NCI-H82 treated with DMSO at 0.1 percent for 48 hours (cell line): ENCODE results near the gene USP46.

Source experiments
- DNase-seq: peaks from one replicate; lab custom pipeline; 2025; ENCODE audit not compliant: unreplicated experiment; lab: John Stamatoyannopoulos, UW

The USP46 gene

DNA sequence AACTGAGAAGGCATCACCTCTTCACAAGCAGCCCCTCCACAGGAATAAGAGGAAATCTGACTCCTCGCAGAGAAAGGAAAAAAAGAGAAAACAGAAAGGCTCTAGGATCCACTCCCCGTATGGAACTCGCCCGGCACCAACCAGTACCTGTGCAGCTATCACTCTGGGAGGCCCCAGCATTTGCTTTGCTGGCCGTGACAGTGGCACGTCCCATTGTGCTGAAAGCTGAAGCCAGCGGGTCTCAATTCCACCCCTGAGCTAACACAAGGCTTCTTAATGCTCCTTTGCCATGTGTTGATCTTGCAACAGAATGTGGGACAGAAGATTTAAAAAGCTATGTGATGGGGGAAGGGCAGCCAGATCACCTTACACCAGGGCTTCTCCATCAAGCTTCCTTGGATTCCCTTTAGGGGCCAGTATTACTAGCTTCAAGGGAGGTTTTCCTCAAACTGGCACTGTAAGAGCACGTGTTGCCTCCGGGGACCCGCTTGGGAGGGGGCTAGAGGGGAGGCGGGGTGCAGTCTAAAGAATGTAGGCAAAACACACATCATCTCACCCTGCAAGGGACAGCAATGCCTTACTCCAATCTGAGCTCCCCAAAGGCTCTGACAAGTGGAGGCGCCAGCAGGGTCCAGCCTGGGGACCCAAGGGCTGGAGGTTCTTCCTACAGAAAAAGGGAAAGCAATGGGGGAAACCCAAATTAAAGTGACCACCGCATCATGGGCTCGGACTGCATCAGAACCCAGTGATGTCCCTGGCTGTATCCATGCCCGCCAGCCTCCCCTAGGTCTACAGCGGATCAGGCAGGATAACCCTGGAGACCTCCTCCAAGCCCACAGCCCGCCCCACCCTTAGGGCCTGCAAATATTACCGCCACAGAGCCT, 1.2 kb downstream of the USP46 start:
- no peak for DNase-seq

DNA sequence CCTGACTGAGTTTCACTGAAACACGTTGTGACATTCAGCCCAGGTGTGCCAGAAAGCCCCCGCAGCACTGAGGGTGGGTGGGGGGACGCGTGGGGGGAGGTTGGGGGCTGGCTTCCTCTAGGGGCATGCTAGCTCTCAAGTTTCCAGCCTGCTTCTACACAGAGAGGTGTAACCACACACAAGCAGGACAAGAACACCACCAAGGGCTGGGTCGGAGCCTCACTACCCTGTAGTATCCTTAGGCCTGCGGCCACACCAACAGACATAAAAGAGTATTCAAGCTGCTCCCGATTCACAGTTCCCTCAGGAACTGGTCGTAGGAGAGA, 1.8 kb downstream of the USP46 start:
- DNase-seq = no peak

DNA sequence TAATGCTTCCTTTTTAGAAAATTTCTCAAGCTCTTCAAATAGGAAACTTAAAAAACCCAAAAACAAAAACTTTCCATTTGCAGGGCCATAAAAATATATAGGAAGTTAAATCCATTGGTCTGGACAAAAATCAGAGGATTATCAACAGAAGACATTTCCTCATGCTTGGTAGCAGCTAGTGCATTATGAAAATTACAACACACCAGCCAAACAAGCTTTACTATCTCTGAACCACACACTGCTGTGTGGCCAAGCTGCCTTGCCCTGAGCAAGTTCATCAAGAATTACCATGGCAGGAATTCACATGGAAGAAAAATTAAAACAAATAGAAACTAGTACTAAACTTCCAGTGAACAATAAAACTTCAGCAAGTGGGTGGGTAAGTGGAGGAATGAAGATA, 3.6 kb downstream of the USP46 start:
- no peak for DNase-seq

DNA sequence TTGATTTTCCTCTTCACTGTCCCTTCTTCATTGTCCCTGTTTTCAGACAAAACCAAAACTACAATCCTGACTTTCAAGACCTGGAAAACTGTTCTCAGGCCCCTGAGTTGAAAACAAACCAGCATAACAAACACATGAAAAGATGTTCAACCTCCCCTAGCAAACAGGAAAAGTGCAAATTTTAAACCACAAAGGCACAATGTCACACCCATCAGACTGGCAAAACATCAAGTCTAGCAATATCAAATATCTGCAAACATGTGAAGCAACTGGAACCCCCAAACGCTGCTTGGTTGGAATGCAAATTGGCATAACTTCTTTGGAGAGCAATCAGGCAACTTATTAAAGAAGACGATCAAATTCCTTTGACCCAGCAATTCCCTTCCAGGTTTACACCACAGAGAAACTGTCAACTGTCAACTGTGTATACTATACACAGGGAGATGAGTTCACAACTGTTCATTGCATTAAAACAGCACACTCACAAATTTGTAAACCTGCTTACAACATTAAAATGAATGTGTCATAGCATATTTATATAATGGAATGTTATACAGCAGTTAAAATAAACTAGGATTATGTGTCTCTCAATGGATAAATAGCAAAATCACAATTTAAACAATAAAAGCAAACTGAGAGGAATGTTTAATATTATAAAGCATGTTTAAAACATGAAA, 7.0 kb downstream of the USP46 start:
- DNase-seq = no peak

DNA sequence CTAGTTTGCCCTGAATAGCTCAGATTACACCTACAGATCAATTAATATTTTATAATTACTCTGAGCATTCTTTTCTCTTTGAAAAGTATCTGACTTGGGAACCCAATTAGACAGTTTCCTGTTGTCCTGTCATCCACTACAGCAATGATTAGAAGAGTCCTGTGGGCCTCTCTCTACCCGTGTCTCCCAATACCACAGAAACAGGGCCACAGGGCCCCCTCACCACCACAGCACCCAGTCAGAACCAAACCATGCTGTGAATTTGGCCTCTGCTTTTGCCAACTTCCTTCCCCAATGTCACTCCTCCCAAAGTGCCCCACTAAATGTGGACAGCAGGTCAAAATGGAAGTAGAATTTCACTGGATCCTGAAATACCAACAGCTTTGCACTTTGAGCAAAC, 10.3 kb downstream of the USP46 start:
- no peak for DNase-seq

DNA sequence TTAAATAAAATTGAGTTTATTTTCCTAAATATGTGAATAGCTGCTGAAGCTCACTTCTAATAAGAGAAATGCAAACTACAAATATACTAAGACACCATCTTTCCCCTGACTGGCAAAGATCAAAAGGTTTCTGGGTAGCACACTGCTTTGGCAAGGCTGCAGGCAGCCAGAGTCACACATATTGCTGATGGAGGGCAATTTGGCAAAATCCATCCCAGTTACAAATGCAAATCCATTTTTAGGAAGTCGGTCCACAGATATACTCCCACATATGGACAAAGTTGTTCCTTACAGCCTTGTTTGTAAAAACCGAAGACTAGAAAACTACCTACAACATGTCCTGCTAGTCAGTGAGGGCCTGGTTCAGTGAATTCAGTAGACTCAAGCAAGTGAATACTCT, 12.4 kb downstream of the USP46 start:
- no peak for DNase-seq

DNA sequence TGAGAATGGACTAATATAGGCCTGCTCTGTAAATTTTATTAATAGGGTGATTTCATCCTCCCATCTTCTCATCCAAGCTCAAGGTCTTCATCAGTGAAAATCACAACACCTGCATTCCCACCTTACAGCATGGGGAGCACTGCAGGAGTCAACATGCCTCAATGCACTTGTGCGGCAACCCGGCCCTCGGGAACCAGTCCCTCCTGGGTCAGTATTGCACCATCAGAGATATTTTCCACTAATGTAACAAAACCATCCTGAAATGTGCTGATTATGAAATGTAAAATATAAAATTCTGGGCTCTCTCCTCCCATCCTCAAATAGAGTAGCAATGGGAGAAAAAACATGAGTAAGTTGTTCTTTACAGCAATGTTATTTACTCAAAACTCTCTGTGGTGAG, 13.0 kb downstream of the USP46 start:
- no peak for DNase-seq

DNA sequence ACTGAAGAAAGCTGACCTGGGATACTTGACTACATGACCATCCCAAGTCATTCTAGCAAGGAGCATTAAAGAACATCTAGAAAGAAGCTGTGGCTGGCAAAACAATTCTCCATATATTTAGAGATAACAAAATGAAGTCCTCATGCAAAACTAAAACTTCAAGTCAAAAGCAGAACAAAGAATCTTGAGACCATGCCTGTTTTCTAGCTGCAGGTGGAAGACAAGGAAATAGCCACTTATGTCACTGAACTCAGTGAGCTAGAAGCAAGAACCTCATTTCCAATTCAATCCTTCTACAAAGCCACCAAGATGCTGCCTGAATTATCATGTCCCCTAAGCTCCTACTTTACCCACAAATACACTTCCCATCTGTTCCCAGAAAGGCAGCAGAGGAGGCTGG, 13.8 kb downstream of the USP46 start:
- no peak for DNase-seq

DNA sequence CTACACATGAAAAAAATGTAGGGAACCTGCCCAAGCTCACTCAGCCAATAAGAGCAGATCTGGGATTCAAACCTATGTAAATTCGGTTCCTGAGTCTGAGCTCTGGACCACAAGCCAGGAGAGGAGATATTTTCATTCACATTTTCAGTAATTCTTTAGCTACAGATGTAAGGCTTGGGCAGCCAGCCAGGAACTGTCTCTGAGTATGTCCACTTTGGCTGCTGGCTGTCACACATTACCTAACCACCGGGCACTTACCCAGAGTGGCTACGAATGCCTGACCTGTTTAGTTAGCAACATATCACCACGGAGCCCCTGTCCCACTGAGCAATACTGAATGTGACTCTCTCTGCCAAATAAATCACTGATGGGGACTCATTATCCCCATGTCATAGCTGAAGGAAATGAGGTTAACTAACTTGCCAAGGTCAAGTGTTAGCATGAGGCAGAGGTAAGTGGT, 15.3 kb downstream of the USP46 start:
- DNase-seq = no peak

DNA sequence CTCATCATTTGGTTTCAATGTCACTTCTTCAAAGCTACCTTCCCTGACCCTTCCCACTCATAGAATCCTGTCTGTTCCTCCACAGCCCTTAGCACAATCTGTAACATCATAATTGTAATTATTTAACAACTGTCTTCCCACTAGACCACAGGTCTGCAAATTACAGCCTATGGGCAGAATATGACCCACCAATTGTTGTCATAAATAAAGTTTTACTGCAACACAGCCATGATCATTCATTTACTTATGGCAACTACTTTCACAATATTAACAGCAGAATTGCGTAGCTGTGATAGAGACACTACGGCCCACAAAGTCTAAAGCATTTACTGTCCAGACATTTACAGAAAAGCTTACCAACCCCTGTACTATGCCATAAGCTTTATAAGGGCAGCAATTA, 15.9 kb downstream of the USP46 start:
- DNase-seq = no peak

DNA sequence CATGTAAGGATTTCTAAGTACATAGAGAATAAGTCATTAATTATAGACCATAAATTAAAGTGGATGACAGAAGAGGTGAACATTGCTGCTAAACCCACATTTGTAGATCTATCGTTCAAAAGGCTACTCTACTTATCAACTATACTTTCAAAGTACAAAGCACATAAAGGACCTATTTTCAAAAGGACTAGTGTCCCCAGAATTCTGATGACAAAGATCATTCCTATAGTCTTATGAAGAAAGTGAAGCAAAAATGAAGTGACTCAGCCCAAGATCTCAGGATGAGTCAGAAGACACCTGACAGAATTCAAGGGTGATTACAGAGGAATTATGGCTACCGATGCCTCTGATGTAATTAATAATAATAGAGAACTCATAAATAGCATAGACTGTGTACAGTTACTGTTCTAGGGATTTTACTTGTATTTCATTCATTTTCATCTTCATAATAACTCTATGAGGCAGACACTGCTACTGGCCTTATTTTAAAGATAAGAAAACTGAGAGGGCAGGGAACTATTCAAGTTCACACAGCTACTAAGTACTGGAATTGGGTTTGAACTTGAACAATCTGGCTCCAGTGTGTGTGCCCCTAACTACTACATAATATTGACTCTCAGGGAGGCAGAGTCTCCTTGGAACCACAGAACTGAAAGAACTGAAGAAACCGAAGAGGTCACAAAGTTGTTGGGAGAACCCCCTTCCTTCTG, 17.1 kb downstream of the USP46 start:
- DNase-seq = no peak

DNA sequence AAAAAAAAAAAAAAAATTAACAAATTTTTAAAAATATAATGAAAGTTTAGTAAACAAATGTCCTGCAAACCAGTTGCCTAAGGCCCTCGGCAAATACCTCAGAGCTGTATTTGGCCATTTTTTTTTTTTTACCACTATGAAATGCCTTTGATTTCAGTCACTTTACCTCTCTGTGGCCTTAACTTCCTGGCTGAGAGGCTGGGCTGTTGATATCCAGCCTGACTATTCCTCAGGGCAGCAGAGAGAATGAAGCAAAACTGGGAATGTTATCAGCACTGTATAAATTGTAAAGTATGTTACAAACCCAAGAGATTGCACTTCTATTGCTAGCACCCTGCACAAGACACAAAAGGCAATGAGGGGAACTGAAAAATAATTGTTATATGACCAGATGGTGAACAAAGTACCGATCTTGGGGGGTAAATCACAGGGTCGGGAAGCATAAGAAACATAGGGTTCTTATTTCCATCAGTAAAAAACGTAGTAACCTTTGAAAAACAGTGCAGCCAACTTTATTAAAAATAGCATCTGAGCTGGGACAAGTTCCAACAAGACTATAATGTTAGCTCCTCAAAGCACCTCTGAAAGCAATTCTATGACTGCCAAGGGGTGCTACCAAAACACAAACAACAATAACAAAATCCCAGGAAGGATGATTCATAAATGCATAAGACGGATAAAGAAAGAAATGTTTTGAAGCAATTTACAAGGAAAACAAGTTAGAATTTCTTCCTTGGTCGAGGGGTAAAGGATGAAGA, 18.1 kb downstream of the USP46 start:
- DNase-seq = no peak

DNA sequence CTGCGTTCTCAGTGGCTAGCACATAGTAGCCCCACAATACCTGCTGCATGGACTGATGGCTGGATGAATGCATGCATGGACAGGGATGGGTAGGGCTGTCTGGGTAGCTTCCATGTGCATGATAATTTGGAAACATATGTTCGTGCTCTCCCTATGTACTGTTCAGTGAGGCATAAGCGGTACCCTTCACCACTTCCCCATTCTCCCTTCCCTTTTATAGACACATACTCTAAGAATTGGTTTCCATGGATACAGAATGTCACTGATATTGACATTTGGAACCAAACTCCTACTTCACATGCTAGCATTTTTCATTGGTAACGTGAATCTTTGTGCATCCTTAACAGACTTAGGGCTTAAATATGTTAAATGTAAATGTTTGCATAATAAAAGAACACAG, 20.4 kb downstream of the USP46 start:
- DNase-seq = no peak

DNA sequence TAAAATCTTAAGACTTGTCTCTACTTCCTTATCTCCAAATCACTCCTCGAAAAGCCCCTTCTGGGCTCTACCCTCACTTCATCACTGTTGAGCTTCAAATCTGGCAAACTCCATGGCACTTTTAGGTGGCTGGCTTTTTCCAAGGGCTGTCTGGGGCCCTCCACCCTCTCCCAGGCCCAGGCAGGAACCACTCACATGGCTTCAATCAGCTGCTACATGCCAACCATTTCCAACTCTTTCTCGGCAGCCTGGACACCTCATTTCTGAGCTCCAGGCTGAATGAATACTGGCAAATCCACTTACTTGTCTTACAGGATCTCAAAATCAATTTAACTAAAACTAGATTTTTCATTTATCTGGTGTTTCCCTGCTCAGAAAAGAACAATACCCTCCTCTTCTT, 22.0 kb downstream of the USP46 start:
- no peak for DNase-seq

DNA sequence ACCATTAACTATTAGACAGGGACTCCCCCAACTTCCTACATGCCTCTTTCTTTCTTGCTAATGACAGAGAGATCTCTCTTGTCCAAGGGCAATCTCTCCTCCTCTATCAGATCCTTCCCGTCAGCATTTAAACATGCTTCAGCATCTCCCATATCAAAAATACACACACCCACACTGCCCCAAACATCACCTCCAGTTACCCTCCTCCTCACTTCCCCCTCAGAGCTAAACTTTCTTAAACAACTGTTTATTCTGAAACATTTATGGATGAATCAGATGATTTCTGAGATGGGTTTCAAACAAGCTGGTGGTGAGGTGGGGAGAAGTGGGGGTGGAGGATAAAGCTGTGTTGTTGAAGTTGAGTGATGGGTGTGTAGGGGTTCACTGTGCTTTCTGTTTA, 23.5 kb downstream of the USP46 start:
- DNase-seq = no peak

DNA sequence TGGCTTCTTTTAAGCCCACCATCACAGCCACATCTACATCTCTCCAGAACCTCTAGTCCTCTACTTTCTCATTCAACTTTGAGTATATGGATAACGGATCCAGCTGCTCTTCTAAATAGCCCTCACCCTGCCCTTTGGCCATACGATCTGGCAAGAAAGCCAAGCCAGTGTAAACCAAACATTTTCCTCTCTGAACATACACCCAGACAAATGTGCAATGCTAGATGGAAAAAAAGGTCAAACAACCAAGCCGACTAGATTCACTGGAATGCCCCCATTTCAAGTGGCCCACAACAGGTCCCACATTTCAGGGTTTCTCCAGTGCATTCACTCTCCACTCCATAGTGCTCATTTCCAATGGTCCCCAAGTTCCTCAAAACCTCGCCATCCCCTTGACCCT, 24.0 kb downstream of the USP46 start:
- no peak for DNase-seq

DNA sequence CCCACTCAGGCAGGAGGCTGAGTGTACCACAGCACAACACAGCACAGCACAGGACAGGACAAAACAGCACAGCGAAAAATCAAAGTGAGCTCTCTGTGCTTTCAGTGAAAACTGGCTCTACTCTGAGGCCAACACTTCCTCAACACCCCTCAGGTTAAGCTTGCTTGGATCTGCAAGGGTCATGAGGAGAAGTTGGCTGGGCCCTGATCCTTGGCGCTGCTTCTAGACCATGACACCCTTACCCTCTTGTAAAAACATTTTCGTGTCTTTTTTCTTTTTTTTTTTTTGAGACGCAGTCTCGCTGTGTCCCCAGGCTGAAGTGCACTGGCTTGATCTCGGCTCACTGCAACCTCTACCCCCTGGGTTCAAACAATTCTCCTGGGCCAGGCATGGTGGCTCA, 25.3 kb downstream of the USP46 start:
- DNase-seq = no peak

DNA sequence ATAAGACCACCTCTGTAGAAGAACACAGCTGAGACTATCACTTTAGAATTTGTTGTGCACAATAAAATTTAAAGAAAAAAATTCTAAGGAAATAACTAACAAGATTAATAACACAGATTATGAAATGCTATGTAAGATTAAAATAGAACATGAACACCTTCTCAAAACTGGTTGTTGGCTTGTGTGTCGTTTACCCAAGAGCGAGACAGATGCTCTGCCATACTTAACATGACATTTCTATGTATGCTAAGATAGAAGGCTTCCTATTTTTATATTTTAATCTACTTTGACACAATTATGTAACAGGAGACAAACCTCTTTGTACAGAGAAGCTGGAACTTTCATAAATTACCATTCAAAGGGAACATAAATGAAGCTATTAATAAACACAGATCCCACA, 30.1 kb downstream of the USP46 start:
- DNase-seq = no peak

DNA sequence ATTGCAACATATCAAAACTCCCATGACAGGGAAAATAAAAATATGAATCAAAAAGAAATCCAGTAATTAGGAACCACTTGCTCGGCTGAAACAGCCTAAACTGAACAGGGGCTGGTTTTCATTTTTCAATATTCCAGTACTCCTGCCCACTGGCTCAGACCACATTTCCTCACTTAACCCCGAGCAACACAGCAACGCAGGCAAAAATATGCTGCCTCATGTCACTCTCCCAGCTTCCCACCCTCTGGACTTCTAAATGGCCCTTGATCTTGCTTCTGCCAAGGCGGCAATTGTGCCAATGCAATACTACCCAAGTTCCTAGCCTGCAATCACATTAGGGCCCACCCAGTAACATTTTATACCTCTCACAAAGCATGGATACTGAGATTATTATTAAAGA, 30.6 kb downstream of the USP46 start:
- no peak for DNase-seq

DNA sequence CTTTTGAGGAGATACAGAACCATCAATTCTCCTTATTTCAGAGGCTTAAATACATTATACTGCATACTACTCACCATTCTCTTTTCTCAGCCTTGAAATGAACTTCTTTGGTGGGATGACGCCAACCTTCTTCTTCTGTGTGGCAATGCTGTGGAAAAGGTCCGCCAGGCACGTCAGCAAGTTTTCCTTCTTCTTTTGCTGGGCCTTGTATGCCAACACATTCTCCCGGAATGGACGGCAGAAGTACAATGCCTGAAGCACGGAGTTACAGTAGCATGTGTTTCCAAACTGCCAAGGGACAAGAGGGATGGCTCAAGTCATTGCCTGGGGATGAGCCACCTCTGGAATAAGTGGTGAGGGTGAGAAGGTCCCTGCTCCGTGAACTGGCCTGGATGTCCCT, 31.2 kb downstream of the USP46 start:
- no peak for DNase-seq

DNA sequence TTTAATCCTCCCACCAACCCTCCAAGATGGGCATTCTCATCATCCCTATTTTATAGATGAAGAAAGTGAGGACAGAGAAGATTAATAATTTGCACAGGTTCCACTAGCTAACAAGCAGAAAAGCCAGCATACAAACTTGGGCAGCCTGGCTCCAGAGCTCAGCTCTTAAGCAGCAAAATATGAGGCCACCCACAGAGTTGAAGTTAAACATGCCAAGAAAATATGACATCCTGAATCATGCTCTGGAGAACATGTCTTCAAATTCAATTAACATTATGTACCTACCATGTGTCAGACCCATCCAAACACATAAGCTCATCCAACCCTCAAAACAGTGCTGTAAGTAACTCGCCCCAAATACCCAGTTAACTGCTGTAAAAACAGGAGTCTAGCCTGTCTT, 33.9 kb downstream of the USP46 start:
- no peak for DNase-seq
